ENCODE results near the gene MED13. TPM values are rescaled to one million over a fixed set of nuclear protein-coding genes. Genes with fewer than 3 reads are reported as not detected.

Gene MED13
- total and polyA plus RNA-seq, 8 donors, result 4.9 to 193 (median 45.0) TPM

- no peak overlapping the region for H3K4me3 ChIP-seq
- no peak overlapping the region for H3K27ac ChIP-seq
- peaks cover 44 to 100% (median 97%) of the 10 kb centered on the region in 4 donors for H3K36me3 ChIP-seq
- H3K4me1 ChIP-seq, result no peaks in the 10 kb centered on the region
- DNase-seq, result no peak
- H3K27me3 ChIP-seq, result no peaks in the 10 kb centered on the region
- intact Hi-C loops (cut with DNase I; ENCODE audit: low total_unique reads), result no loop called here
- no peaks in the 10 kb centered on the region for H3K9me3 ChIP-seq
- TF ChIP-seq POLR2A (IDR thresholded peaks at IDR 0.05) (no peak), CTCF (IDR thresholded peaks at IDR 0.05) (no peak), EP300 (IDR thresholded peaks at IDR 0.05) (no peak), POLR2AphosphoS5 (IDR thresholded peaks at IDR 0.05) (no peak)
- WGBS, 5 donors, result 81 to 88% (median 84%) methylated on average over 5 of the region's 5 CpGs
Observed at GRCh38 chr17:61986898-61987297, 78.2 kb downstream of the MED13 start.

- peaks cover 37 to 100% (median 98%) of the 10 kb centered on the region in 4 donors for H3K36me3 ChIP-seq
- TF ChIP-seq CTCF (IDR thresholded peaks at IDR 0.05) (no peak), EP300 (IDR thresholded peaks at IDR 0.05) (no peak), POLR2AphosphoS5 (IDR thresholded peaks at IDR 0.05) (no peak), POLR2A (IDR thresholded peaks at IDR 0.05) (no peak)
- H3K9me3 ChIP-seq, result no peaks in the 10 kb centered on the region
- no peaks in the 10 kb centered on the region for H3K4me1 ChIP-seq
- DNase-seq, result no peak
- H3K27ac ChIP-seq, result no peak overlapping the region
- WGBS, 5 donors, result 47 to 61% (median 57%) methylated on average over 4 of the region's 4 CpGs
- H3K4me3 ChIP-seq, result no peak overlapping the region
- H3K27me3 ChIP-seq, result no peaks in the 10 kb centered on the region
- intact Hi-C loops (cut with DNase I; ENCODE audit: low total_unique reads), result no loop called here
Observed at GRCh38 chr17:61984821-61985220, 80.3 kb downstream of the MED13 start.

GRCh38 chr17:61981323-61981722 is 83.8 kb downstream of the MED13 start:
- no peaks in the 10 kb centered on the region for H3K27me3 ChIP-seq
- H3K4me3 ChIP-seq, result no peak overlapping the region
- H3K9me3 ChIP-seq, result no peaks in the 10 kb centered on the region
- intact Hi-C loops (cut with DNase I; ENCODE audit: low total_unique reads), result no loop called here
- H3K36me3 ChIP-seq, result peaks cover 33 to 100% (median 95%) of the 10 kb centered on the region in 4 donors
- H3K27ac ChIP-seq, result no peak overlapping the region
- DNase-seq, result no peak
- no peaks in the 10 kb centered on the region for H3K4me1 ChIP-seq
- TF ChIP-seq EP300 (IDR thresholded peaks at IDR 0.05) (no peak), POLR2A (IDR thresholded peaks at IDR 0.05) (no peak)

- intact Hi-C loops (cut with DNase I; ENCODE audit: low total_unique reads), result no loop called here
- no peaks in the 10 kb centered on the region for H3K4me1 ChIP-seq
- H3K36me3 ChIP-seq, result peaks cover 30 to 100% (median 94%) of the 10 kb centered on the region in 4 donors
- no peak overlapping the region for H3K27ac ChIP-seq
- no peak for TF ChIP-seq POLR2AphosphoS5 (IDR thresholded peaks at IDR 0.05)
- no peak for TF ChIP-seq POLR2A (IDR thresholded peaks at IDR 0.05)
- no peak for TF ChIP-seq CTCF (IDR thresholded peaks at IDR 0.05)
- TF ChIP-seq EP300 (IDR thresholded peaks at IDR 0.05), result no peak
- DNase-seq, result no peak
- no peak overlapping the region for H3K4me3 ChIP-seq
- WGBS, 5 donors, result 94 to 98% (median 96%) methylated on average over 5 of the region's 5 CpGs
- H3K9me3 ChIP-seq, result no peaks in the 10 kb centered on the region
- no peaks in the 10 kb centered on the region for H3K27me3 ChIP-seq
Observed at GRCh38 chr17:61980535-61980934, 84.5 kb downstream of the MED13 start.

- no peak for TF ChIP-seq POLR2A (IDR thresholded peaks at IDR 0.05)
- no peak for TF ChIP-seq CTCF (IDR thresholded peaks at IDR 0.05)
- no peak for TF ChIP-seq POLR2AphosphoS5 (IDR thresholded peaks at IDR 0.05)
- no peak for TF ChIP-seq EP300 (IDR thresholded peaks at IDR 0.05)
- no peaks in the 10 kb centered on the region for H3K9me3 ChIP-seq
- intact Hi-C loops (cut with DNase I; ENCODE audit: low total_unique reads), result no loop called here
- no peak for DNase-seq
- no peaks in the 10 kb centered on the region for H3K27me3 ChIP-seq
- 91 to 98% (median 95%) methylated on average over 7 of the region's 7 CpGs for whole genome bisulfite sequencing, 5 donors
- H3K4me3 ChIP-seq, result no peak overlapping the region
- H3K27ac ChIP-seq, result no peak overlapping the region
- peaks cover 11 to 90% (median 80%) of the 10 kb centered on the region in 4 donors for H3K36me3 ChIP-seq
- peaks cover 0 to 5% (median 0%) of the 10 kb centered on the region in 4 donors for H3K4me1 ChIP-seq
Observed at GRCh38 chr17:61974115-61974514, 91.0 kb downstream of the MED13 start.

Measured in stomach (tissue), 9 donors.